HG03139 (cell line): ENCODE data around the gene MAMLD1.

Experiments
- ATAC-seq: cut with Tn5 transposase; IDR thresholded peaks from one replicate; pipeline ENCODE4 v1.9.1; 2021; ENCODE audit not compliant: unreplicated experiment

Gene MAMLD1

DNA sequence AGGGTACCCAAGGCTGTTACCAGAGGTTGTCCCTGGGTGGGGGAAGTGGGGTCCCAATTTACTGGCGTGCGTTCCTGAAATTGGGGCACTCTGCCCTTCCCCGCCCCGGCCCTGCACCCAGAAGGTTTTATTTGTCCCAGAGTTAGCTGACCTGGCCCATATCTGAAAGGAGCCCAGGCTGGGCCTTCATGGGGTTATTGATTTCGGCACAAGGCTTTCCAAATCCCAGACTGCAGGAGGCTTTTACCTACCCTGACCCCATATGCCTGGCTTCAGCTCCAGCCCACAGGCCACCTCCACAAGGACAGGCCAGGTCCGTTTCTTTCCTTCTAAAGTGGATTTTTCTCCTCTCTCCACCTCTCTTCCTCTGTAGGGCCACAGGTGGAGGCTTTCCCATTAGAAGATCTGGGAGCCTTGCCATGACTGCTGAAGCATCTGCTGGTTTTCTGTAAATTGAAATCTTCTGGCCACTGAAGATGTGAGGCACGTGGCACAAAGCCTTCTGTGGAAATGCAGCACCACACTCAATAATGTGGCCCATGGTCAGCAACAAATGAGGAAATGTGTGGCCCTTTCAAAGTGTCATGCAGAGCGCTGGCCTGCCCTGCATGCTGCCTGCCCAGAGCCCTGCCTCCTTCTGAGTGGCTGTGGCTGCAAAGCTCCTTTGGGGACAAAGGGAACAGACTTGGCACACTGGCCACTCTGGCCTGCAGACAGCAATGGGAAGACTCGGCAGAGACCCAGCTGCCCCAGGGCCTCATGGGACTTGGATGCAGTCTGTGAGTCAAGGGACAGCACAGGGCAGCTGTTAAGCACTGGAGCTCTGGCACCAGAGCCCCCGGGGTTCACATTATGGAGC lies 162.2 kb downstream of the MAMLD1 start:
- ATAC-seq, result no peak

DNA sequence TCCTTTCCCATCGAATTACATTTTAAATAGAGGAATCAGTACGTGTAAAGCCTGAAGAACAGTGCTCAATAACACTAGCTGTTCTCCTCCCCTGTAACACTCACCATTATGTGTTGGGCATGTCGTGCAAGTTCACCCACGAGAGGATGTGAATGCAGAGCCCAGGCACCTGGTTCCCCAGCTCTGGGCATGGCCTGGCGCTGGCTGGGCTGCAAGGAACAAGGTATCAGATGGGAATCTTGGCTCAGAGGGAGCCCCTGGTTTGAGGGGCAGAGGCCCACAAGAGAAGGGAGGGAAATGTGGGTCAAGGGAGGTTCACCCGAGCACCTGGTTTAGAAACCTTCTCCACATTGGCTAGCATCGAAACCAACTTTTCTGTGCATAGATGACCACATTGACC lies 163.6 kb downstream of the MAMLD1 start:
- no peak for ATAC-seq

DNA sequence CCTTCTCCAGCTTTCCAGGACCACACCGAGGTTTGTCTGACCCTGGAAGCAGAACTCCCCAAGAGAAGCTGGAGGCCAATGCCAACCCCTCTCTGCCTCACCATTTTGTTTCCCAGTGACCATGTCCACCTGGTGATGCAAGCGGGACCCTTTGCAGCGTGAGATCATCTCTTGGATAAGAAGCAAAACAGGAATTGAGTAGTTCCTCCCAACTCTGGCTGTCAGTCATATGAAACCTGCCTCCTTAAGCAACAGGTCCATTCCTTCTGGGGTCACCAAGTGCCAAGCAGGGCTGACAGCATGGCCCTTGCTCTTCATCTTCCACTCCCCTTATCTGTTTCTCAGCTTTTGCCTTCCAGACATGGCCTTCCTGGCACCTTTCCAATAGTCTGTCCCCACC lies 164.0 kb downstream of the MAMLD1 start:
- ATAC-seq, result no peak

DNA sequence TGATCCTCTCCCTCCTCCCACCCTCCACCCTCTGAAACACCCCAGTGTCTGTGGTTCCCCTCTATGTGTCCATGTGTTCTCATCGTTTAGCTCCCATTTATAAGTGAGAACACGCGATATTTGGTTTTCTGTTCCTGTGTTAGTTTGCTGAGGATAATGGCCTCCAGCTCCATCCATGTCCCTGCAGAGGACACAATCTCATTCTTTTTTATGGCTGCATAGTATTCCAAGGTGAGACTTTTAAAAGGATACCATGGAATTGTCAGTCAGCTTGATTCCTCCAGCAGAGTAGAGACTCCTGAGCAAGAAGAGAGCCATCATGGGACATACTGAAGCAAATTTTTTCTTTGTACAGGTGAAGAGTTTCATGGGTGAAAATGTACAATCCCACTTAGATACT lies 166.5 kb downstream of the MAMLD1 start:
- ATAC-seq, result no peak

DNA sequence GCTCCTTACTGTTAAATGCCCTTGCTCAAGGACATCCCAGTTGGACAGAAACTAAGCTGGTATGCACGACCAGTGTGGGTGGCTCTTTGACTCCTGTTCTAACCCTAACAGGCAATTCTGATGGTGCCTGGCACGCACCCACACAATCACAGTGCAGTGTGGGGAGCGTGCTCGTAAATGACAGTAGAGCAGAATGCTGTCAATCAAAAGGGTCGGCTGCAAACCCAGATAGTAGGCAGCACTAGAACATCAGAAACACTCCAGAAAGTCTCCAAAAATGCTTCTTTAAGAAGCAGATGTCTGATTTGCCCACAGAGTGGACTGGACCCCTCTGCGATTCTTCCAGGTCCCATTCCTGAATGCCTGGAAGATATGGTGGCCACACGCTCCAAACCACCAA lies 167.7 kb downstream of the MAMLD1 start:
- ATAC-seq, result no peak

DNA sequence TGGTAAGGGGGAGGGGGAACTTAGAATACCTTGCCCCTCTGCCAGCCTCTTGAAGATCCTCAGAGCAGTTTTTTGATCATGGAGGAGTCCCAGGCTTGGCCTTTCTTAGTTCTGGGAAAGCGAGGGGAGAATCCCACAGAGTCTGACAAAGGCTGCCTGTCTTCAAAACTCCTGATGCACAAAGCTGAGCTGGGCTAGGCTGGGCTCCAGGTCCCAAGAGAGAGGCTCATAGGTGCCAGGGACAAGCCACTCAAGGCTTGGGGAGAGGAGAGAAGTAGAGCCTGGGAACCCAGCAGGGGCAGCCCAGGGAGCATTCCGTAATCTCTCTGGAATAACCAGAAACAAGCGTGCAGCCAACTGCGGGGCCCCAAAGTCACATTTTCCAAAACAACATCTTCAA lies 168.3 kb downstream of the MAMLD1 start:
- no peak for ATAC-seq

DNA sequence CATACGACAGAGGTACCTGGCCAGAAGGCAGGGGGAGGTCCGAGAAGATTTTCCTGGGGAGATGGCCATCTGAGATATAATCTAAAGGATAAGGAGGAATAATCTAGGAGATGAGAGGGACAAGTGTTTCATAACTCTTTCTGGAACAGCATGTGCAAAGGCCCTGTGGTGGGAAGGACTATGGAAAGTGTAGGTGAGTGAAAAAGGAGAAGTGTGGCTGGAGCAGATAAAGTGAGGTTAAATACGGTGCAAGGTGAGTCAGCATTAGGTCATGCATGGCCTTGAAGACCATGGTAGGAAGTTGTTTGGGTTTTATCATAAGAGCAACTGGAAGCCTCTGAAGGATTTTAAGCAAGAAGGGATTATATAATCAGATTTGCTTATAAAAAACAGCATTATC lies 170.7 kb downstream of the MAMLD1 start:
- ATAC-seq, result no peak

DNA sequence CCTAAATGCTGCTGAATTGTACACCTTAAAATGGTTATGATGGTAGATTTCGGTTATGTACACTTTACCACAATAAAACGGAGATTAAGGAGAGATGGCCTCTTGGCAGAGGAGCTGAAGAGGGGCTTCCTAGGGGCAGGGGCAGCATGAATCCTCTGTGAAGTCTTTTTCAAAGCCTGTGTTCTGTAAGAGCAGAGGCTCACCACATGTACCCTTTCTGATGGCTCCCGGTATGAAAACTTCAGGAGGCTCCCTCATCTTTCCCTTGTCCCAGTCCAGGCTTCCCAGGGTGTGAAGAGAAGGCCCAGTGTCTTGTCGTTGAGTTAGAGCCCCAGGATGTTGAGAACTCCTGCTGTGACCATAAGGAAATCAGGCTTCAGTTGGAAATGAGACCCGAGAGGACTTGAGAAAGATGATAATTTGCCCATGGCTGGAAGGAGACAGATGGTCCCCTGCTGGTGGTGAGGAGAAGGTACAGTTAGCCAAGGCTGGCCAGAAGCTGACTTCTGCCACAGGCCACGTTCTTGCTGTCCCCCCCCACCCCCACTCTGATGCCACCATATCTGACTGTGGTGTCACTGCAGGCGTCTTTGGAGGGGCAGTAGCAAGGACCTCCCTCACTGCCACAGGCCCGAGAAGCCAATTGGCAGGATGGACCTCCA lies 173.5 kb downstream of the MAMLD1 start:
- ATAC-seq, result no peak

DNA sequence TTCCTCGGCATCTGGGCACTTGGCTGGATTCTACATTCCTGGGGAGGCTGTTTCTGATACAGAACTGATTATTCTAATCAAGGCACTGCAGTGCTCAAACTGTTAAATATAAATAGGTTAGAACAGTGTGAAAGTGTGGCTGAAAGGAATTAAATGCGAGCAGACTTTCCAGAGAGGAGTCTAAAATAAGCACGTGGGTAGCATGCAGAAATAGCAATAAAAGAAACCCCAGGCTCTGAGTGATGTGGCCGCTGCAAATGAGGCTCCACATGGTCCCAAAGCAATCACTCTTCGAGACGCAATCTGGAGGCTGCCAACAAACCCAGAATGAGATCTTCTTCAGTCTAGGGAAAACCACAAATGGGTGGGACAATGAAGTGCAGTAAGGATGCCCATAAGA lies 174.7 kb downstream of the MAMLD1 start:
- ATAC-seq, result no peak

DNA sequence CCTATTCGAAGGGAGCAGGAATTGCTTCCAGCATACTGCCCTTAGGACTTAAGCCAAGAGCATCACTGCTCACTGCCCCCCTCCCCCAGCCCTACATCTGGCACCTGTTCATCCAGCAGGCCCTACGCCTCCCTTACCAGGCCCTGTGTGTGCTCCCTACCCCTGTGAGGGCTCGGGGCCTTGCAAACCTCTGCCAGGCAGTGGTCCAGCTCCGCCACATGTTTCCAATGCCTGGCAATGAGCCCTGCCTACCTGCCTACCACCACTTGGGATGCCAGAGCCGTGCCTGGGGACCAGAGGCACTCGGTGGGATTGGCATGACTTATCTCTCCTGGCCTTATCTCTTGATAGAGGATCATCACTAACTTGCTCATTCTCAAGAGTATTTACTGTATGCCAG lies 177.8 kb downstream of the MAMLD1 start:
- no peak for ATAC-seq

DNA sequence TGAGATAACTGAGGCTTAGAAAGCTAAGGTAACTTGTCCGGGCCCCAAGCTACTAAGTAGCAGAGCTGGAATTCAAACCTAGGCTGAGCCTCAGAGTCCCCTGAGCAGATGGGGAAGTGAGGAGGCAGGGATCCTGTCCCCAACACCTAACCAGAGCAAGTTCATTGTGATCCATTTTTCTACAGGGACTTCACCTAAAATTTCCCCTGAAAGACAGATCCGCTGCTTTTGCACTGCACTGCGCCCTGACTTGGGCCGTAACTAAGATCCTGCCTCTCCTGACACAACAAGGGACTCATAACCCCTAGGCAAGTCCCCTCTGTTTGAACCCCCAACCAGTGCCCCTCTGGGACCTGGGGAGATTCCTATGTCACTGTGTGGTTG lies 179.7 kb downstream of the MAMLD1 start:
- ATAC-seq, result peak; percentile 11

DNA sequence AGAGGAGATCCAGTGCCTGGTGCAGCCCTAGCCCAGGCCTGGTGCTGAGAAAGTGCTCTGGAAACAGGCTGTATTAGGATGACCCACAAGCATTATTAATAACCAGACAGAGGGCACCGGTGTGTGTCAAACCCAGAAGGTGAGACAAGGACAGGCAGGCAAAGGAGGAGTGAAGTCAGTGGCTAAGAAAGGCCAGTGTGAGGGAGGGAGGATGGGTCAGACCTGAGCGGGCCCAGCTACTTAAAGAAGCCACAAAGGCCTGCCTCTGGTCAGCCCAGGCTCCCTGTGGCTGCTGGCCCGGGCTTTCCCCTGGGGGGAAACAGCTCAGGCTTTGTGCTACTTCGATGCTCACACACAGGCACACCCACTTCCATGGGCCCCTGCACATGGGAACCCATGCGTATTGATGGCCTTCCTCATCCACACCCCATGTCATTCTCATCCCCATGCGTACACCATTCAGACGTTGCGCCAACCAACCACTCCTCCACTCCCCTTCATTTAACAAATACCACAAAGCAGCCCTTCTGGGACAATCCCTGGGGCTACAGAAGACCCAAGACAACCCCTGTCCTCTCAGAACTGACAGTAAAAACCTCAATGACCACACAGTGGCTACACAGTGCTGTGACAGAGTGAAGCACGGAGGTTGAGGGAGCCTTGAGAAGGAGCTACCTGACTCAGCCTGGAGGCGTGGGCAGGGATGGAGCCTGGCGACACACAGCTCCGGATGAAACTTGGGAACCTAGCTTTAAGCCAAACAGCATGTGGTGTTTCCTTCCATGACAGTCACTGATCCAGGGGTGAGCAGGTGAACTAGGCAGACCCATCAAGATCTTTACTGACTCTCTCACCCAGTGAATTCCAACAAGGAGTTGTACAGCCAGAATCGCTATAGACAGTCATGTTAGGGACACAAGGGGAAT lies 180.4 kb downstream of the MAMLD1 start:
- ATAC-seq, result peak; percentile 40

DNA sequence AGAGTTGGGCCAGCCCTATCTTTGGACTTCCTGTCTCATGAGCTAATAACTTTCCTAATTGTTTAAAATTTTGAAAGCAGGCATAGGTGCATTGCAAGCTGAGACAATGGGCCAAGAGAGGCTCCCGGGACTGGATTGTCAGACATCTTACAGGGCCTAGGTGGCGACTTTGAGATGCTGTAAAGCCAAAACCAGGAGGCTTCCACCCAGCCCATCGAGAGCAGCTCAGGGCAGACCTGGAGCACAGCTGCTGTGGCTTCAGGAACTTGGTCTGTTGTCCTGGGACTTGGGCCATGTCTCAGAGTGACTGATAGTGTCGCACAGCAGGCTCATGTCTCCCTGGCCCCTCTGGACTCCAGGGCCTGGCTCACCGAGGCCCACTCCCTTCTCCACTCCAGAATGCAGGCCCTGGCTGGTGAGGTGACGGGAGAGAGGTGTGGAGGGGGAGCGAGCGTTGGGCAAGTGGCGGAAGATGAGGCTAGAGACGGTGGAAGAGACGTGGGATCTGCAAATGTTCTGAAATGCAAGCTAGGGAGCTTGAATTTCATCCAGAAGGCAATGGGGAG lies 181.2 kb downstream of the MAMLD1 start:
- no peak for ATAC-seq

DNA sequence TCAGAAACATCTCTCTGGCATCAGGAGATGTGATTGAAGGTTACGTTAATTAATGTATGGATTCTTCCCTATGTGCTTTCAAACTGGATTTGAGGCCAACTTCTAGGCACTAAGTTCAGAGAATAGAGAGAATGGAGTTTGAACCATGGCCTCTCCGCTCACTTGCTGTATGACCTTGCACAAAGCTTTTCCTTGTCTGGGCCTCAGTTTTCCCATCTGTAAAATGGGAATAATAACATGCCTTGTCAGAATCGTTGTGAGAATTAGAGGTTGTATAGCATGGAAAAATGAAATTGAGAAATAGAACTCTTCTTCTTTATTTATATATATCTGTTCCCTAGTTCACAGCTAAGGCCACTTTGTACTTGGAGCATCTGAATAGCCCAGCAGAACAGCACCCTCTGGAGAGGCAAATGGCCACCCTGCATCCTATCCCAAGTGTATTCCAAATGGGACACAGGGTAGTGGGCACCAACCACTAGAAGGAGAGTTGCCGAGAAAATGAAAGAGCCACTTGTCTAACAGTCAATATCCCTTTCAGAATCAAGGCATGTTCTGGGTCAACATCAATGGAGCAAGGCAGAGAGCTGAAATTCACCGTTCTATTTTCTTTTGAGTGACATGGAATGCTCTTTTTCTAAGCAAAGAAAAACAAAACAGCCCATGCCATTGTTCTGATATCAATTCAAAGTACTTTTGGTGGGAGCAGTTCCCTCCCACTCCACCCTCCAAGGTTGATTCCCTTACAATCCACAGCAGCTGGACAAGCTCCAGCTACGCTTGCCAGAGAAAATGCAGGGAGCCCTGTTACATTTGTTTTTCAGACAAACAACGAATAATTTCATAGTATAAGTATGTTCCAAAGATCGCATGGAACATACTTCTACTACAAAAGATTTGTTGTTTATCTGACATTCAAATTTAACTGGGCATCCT lies 182.0 kb downstream of the MAMLD1 start:
- no peak for ATAC-seq

DNA sequence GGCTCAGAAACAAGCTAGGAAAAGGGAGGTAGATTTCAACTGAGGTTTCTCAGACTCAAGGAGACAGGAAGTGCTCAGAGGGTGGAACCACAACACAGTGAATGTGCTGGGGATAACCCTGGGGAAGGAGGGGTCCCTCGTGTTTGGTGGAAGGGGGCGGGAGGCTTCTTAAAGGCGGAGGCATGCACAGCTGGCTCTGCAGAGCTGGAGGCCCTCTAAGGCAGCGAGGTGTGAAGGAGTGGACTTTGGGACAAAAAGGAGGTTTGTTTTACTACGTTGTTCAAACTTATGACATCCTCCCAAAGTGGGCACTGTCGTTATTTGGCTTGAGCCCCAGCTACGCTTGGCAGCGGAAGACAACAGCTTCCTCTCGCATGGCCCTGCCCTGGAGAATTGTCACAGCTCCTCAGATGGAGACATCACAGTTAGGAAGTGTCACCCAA lies 183.6 kb downstream of the MAMLD1 start:
- ATAC-seq, result no peak

DNA sequence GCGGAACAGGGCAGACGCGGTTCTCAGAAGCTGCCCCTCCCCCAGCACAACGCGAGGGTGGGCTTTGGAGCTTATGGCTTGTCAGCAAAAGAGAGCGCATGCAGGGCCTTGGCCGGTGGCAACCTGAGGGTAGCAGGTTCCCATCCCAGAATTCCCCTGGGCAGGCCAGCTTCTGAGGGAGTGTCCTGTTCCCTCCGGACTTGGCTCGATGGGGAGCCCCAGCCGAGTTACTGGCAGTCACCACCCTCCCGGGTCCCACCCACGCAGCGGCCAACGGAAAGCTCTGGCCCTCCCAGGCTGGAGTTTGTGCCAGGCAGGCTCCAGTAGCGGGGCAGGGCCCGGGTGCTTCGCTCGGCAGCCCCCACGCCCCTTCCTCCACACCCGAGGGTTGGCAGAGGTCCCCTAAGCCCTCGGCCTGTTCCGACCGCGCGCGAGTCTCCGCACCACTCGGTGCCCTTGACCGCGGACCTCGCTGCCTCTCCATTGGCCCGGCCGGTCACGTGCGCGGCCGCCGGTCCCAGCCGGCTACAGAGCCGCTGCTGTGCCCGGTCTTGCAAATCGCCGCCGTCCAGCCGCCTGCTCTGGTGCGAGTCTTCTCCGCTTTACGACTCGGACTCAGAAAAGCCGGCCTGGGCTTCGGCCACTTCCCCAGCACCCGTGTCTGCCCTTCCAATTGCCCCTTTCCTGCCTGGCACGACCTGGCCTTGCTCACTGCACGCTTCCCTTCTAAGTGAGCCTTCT lies 184.4 kb downstream of the MAMLD1 start:
- peak; percentile 54 for ATAC-seq

DNA sequence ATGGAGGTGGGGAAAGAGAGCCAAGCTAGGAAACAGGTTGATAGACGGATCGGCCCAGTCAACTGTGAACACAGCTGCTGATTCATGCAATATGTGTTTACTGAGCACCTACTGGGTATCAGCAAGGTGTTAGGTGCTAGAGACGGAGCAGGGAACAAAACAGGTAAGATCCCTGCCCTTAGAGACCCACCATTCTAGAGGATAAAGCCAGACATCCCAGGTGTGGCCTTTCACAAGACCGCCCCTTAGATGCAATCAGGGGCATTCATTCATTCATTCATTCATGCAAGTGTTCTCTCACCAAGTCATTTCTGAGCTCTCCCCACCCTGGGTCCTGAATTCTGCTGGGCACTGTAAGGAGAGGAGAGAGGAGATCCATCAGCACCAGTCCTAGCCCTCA lies 185.1 kb downstream of the MAMLD1 start:
- ATAC-seq, result no peak

DNA sequence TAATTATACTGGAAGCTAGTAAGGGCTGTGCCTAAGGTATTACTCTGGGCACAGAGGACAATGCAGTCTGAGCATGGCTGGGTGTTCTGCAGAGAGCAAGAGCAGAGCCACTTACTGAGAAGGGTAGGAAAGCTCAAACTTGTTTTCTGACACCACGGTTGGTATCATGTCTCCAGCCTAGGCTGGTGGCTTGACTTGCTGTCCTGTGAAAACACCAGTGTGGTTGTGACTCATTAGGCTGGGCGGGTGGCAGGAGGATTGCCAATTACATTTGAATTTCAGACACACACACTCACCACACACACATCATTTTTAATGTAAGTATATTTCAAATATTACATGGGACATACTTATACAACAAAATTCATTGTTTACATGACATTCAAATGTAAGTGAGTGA lies 185.6 kb downstream of the MAMLD1 start:
- ATAC-seq, result no peak

DNA sequence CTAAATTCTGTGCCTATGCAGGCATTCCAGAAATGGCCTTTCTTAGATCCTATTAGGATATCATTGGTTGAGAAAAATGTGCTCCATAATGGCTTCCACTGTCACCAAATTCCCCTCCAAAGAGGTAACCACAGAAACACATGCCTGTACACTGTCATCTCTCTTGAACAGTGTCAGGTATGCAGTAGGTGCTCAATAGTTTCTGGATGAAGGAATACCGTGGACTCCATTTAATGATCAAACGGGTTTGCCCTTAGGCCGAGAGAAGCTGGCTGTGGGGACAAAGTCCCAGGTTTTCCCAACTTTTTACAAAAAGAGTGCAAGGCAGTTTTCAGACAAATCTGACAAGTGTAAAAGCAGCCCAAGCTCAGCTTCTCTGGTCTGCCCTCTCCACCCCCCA lies 188.8 kb downstream of the MAMLD1 start:
- ATAC-seq, result no peak
